NCI-H1930 (cell line): ENCODE results near the gene PSENEN.
"Not testable (repeated sequence)": the region's sequence is repeated elsewhere in the genome, so short reads cannot be mapped to it uniquely, and the experiment has no call there.

Source experiments
- DNase-seq, 2 experiments: peaks; one replicate each; lab custom pipeline; 2025; lab: John Stamatoyannopoulos, UW

PSENEN gene

GRCh38 chr19:35788205-35788960 lies 42.9 kb downstream of the PSENEN start:
- no peak for DNase-seq

GRCh38 chr19:35789195-35789977 lies 43.9 kb downstream of the PSENEN start:
- no peak for DNase-seq

DNA sequence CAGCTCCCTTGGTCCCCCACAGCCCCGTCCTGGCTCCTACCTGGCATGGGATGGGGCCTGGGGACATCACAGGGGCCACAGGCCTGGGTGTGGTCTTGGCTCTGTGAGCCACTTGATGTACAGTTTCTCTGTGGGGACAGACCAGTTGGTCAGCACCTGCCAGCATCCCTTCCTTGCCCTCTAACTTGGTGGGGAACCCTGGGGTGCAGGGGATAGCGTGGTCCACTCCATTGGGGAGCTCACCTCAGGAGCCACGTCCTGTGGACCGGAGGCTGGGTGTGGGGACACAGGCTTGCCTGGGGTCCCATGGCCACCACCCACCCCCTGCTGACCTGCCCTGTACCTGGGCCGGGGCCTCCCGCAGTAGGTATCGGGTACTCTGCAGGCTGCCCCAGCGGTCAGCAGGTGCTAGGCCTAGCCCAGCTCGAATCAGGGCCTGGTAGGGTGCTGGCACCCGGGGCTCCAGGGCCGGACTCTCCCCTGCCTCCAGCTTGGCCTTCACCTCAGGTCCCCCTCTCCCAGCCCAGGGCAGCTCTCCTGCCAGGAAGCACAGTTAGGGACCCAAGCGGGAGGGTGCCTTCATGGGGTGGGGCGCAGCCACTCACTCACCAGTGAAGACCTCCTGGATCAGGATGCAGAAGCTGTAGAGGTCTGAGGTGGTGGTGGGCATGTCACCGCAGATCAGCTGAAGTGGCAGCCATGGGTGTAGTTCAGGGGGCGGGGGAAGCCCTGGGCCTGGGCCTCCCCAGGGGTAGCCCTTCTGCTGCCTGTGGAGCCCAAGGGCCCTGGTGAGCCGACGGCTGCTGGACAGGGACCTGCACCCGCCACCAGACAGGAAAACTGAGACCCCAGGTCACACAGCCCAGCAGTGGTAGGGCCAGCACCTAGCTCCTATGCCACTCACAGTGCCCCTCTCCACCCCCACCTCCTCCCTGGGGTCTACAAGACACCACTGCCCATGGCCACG lies 44.8 kb downstream of the PSENEN start:
- DNase-seq, result no peak

- no peak for DNase-seq
Measured at GRCh38 chr19:35790981-35791813, 45.7 kb downstream of the PSENEN start.

GRCh38 chr19:35791814-35792279 lies 46.4 kb downstream of the PSENEN start:
- DNase-seq, result no peak

GRCh38 chr19:35792312-35792711 lies 46.9 kb downstream of the PSENEN start:
- DNase-seq, result no peak

DNA sequence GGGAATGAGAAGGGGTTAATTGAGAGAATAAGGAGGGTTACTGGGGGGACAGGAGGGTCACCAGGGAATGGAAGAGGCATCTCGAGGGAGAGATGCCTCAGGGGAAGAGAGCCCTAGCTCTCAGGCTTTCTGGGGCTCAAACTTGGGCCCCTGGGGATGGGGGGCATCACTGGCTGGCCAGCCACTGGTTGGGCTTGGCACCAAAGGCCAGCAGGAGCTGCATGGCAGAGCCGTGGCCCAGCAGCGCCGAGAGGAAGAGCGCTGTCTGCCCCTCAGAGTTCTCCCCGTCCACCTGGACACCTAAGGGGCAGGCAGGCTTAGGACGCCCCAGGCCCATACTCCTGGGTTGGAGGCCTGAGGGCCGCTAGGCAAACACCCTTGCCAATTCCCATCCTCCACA lies 47.4 kb downstream of the PSENEN start:
- no peak for DNase-seq

DNA sequence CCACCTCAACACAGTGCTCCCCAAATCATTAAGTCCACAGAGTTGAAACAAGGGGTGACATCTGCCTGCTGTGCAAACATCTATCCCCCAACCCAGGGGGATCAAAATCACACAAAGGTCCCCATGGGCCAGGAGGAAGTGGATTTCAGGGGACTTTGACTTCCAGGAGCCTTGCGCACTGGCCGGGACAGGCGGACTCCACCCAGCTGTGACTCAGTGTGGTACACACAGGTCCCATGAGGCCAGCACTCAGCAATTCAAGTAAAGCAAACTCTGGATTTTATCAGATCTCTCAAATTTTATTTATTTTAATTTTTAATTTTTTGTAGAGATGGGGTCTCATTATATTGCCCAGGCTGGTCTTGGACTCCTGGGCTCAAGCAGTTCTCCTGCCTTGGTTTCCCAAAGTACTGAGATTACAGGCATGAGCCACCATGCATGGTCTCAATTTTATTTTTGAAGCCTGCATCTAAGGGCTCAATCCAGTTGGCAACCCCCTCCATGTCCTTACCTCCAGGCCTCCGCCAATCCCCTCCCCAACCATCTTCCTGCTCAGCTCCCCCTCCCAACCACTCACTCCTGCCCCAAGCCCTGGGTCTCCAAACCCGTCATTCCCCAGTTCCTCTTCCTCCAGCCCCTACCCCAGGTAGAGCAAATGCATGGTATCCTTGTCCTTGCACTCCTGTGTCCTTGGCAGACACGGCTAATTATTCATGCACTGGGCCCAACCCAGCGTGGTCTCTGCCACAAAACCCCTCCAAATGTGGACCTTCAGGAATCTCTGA lies 48.1 kb downstream of the PSENEN start:
- no peak for DNase-seq

GRCh38 chr19:35795564-35795963 lies 50.1 kb downstream of the PSENEN start:
- not testable (repeated sequence) for DNase-seq
